ENCODE results near the gene SDCBP2. TPM values are rescaled to one million over a fixed set of nuclear protein-coding genes. Genes with fewer than 3 reads are reported as not detected.

The SDCBP2 gene, protein sequence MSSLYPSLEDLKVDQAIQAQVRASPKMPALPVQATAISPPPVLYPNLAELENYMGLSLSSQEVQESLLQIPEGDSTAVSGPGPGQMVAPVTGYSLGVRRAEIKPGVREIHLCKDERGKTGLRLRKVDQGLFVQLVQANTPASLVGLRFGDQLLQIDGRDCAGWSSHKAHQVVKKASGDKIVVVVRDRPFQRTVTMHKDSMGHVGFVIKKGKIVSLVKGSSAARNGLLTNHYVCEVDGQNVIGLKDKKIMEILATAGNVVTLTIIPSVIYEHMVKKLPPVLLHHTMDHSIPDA
- total RNA-seq (2014; rRNA removed), result 1.5 and 2.9 TPM in 2 replicates
- 1.1 TPM for polyA plus RNA-seq (2012)

- no peak for DNase-seq (ENCODE audit: low read depth)
Observed at GRCh38 chr20:1328680-1329330, at the start of gene SDCBP2. SDCBP2 (minus strand) TSS chr20:1329139; CDS start chr20:1320416, 8,723 bp downstream.

DNA sequence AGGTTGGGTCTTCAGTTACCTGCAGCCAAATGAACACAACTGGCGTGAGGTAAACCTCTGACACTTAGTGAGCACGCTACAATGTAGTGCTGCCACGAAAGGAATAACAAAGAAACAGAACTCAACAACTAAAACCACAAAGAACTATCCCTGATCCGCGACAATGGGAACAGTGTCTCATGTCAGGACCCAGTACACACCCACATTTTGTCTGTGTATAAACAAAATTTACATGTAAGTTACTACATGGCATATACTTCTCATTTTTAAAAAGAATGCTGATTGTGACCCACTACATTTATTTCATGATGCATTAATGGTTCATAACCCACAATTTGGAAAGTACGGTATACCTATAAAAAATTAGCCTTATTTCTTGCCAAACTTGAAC is 49.8 kb upstream of the SDCBP2 start:
- no peak for DNase-seq (ENCODE audit: low read depth)

DNA sequence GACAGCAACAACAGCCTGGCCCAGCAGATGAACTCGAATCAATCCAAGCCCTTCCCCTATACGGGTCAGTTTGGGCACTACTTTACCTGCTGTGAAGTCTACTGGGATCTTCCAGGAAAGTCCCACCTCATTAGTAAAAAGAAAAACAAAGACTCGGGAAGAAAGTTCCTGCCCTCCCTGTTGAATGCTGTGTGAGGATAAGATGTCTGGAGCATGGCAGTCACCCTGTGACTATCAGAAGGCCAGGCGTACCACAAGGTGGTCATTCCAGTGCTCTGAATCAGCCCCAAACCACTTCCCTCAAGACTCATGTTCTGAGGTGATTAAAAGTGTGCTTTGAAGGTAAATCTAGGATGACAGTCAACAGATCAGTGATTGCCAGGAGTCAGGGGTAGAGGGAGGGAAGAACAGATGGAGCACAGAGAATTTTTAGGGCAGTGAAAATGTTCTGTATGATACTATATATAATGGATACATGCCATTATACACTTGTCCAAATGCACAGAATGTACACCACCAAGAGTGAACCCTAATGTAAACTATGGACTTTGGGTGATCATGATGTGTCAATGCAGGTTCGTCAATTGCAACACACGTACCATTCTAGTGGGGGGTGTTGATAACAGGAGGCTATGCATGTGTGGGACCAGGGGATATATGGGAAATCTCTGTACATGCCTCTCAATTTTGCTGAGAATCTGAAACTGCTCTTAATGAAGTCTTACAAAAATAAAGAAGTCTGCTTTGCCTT is 49.2 kb upstream of the SDCBP2 start:
- peak; percentile 47 for DNase-seq (ENCODE audit: low read depth)

DNA sequence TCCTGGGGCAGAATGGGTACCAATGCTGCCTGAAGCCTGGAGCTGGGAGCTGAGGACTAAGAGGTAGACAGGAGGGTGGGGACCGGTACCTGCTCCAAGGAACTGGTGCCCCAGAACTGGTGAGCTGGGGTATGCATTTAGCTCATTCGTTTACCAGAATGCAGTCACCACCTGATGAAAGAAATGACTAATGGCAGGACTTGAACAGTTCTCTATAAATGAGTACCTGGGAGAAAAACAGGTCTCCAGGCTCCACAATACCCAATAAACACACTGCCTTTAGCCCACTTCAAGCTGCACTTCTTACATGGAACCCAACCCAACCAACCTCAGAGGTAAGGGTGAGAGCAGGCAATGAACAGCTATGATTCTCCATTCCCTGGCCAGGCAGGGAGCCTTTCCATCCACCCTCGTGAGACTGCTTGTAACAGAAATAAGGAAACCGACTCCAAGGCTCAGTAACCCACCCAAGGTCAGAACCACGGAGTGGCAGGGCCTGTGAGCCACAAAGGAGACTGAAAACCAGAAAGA is 48.5 kb upstream of the SDCBP2 start:
- DNase-seq (ENCODE audit: low read depth), result no peak

DNA sequence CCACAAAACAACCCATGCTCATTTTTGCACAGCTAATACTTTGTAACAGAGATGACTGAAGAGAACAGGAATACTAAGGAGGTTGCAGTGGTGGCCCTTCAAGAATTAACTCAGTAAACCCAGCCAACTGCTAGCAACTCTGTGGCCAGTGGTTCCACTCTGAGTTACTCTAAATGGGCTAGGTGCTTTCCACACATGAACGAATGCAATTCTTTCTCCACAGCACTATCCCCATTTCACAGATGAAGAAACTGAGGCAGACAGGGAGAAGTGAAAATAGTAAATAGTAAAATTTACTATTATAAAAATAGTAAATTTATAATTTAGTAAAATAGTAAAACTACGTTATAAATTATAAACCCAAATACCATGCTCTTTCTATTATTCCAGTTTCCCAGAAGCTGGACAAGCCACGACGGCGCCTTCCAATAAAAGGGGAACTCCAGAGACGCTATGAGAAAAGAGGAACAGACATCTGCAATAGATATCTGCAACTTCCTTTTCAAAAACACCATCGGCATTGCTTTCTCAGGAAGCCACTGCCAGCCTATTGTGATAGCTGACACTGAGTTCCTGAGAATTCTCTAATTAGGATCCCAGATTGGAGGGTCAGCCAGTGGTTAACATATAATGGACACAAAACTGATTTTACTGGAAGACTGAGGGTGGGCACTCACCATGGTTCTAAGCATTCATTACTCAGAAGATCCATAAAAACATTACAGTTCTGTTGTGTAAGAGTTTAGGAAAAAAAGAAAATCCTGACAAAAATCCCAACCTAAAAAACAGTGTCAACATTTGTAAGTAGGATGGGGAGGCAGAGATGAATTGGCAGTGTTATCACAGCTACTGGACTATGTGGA is 47.7 kb upstream of the SDCBP2 start:
- DNase-seq (ENCODE audit: low read depth), result no peak

DNA sequence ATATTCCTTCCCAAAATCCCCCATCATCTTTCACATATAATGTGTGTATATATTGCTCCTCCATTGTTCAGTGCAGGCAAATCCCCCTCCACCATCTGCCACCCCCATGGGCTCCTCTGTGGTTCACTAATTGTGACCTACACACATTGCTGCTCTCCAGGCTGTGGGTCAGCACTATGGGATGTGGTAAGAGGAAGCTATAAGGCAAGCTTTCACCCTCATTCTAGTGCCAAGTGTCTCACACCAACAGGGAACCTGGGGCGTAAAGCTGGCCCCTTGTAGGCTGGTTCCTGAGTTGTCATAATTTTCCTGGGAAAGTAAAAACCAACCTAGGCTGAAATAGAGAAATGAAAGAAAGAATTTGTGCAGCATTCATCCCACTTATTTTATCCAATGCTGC is 47.1 kb upstream of the SDCBP2 start:
- no peak for DNase-seq (ENCODE audit: low read depth)

- DNase-seq (ENCODE audit: low read depth), result peak; percentile 78
Observed at GRCh38 chr20:1375515-1375914, 46.6 kb upstream of the SDCBP2 start.

GRCh38 chr20:1374246-1374645 is 45.3 kb upstream of the SDCBP2 start:
- no peak for DNase-seq (ENCODE audit: low read depth)

GRCh38 chr20:1373614-1374013 is 44.7 kb upstream of the SDCBP2 start:
- DNase-seq (ENCODE audit: low read depth), result no peak

DNA sequence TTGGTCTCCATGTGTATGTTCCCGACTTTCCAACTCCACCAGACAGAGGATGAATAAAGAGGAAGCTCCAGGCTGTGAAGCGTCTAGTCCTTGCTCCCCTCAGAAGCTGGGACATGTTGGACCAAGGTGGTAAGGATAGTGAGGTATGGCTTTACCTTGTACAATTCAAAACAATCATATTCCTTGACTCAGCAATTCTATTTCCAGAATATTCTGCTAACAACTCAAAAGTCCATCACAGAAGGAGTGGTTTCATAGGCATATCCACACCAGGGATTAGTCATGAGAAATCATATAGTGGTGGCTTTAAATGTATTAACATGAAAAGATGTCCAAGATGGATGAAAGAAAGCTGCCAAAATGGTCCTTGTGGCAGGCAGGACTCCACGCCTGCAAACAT is 44.1 kb upstream of the SDCBP2 start:
- no peak for DNase-seq (ENCODE audit: low read depth)

DNA sequence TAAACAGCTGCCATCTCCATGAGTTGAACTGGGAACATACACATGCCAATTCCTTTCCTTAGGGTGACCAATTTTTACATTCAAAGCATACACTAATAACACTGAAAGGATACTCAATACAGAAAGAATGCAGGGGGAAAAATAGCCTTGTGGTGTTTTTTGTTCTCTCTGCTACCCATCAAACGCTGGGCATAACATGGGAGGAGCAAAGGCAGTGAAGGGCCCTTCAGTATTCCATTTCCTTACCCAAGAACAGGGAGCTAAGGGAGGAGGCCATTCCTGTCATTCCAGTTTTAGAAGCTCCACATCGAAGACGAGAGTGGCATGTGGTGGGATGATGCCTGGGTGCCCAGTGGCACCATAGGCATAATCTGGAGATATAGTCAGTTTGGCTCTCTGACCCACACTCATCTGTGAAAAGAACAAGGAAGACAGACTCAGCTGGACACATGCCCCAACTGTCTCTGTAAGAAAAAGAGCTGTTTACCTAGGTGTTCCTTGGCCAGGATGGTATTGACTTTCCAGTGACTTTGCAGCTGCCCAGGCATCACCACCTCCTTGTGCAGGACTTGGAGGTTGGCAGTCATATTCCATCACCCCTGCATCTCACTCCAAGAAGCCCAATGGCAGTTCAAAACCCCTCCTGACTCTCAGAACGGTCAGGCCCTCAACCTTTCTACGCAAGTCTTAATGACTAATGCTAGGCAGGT is 43.0 kb upstream of the SDCBP2 start:
- peak; percentile 34 for DNase-seq (ENCODE audit: low read depth)

DNA sequence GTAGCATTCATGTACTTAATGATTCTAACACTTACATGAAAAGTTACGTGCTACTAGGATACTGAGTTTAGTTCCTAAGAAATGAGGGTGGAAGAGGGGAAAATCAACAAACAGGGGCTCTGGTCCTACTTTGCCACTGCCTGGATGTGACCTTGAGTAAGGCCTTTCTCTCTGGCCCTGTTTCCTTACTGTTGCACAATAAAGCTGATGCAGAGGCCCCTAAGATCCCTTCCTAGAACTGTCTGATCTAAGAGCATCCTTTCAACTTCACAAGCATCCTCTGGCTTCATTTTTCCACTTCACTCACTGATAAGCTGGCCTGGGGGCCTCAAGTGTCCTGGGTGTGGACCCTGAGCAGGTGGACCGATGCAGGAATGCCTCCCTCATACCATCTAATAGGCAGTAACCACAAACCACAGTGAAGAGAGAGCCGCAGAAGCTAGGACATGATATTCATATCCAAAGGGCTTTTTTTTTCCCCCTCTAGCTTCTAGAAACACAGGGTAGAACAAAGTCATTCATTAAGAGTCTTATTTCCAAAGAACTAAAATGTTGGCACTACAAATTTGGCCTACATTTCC is 42.4 kb upstream of the SDCBP2 start:
- peak; percentile 62 for DNase-seq (ENCODE audit: low read depth)

DNA sequence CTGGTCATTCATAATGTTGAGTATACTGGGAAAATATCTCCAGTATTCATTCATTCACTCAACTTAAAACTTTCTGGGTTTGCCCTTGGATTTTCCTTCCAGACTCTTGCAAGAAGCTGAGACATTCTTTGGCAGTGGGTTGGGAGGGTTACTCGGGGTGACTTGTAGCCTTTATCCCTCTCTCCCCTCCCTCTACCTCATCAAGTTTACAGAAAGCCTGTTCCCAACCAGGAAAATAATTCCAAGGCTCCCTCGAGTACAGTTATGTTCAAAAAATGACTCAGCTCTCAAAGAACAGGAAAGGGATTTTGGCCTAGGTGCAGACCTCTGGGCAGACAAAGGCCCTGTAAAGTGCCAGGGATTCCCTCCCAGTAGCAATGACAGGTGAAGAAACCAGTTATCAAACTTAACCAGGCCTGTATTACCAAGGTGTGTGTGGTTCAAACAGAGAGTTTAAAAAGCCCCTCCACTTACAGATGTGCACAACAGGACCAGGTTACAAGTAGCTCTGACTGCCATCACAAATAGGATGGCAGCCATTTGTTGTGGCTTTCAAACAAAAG is 41.7 kb upstream of the SDCBP2 start:
- peak; percentile 71 for DNase-seq (ENCODE audit: low read depth)

- no peak for DNase-seq (ENCODE audit: low read depth)
Observed at GRCh38 chr20:1369970-1370369, 41.0 kb upstream of the SDCBP2 start.

GRCh38 chr20:1368448-1369199 is 39.7 kb upstream of the SDCBP2 start:
- peak; percentile 84 for DNase-seq (ENCODE audit: low read depth)

GRCh38 chr20:1367479-1367878 is 38.5 kb upstream of the SDCBP2 start:
- no peak for DNase-seq (ENCODE audit: low read depth)

GRCh38 chr20:1364106-1364505 is 35.2 kb upstream of the SDCBP2 start:
- DNase-seq (ENCODE audit: low read depth), result no peak

- DNase-seq (ENCODE audit: low read depth), result no peak
Observed at GRCh38 chr20:1363522-1363921, 34.6 kb upstream of the SDCBP2 start.

- no peak for DNase-seq (ENCODE audit: low read depth)
Observed at GRCh38 chr20:1362484-1362883, 33.5 kb upstream of the SDCBP2 start.

All from LHCN-M2 (cell line).